Measurements from ENCODE around the gene MTERF4. TPM values are rescaled to one million over a fixed set of nuclear protein-coding genes. Genes with fewer than 3 reads are reported as not detected.

The MTERF4 gene
- total RNA-seq, 2 donors from 2014 or later, result 37.8 to 47.1 TPM

DNA sequence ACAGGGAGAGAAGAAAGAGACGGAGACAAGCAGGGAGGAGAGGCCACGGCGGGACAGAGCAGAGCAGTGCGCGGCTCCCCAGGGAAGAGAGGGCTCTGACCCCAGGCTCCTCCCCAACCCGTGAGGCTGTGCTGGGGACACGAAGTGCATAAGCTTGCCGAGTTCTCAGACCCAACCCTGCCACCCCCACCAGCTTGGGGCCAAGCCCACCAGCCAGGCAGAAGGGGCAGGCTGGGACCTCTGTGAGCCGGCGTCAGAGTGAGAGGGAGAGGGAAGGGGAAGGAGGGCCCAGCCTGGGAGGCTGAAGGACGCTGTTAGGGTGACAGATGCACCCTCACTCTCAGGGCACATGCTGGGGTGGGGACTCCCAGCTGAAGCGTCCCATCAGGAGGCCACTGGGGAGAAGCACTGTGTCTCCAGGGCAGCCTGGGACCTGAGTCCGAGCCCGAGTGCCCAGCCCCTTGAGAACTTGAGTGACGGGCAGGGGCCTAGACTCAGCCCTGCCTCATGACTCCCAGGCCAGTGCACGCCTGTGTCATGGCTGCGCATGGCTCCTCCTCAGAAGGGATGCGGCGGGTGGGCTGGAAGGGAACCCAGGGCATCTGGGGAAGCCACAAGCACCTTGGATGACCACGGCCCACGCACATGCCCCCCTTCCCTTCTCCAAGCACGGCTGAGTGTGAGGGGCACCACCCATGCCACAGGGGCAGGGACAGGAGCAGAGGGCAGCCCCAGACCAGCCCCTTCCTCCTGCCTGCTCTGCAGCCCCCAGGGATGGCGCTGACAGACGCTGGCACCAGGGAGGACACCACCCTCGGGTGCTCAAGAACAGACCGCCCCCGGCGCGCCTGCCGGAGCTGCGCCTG, 31.0 kb downstream of the MTERF4 start:
- peak overlapping the region in 1 of 2 donors; percentile 58 for H3K27ac Mint-ChIP-seq
- ATAC-seq, result no peak
- no peaks in the 10 kb centered on the region for H3K9me3 Mint-ChIP-seq
- no peak for DNase-seq (ENCODE audit: low spot score in 2 of 2)
- H3K36me3 Mint-ChIP-seq, result no peaks in the 10 kb centered on the region

DNA sequence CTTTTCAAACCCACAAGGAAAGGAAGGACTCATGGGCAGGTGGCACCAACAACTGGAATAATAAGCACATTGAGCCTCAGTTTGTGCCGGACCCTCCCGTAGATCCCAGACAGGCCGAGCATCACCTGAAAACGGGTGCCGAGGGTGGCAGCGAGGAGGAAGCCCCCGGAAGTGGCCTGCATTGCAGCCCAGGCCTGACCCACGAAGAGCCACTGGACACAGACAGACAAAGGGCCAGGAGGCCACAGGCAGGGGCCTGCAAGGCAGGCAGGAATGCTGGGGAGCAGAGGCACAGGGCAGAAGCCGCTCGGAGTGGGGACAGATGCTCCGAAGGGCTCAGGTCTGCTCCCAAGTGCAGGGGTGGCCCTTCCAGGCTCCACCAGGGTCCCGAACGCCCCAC, 31.7 kb downstream of the MTERF4 start:
- no peak for ATAC-seq
- Mint-ChIP-seq H3K27ac (peak overlapping the region; percentile 55 to 58), H3K9me3 (no peaks in the 10 kb centered on the region), H3K36me3 (no peaks in the 10 kb centered on the region)
- DNase-seq (ENCODE audit: low spot score in 2 of 2), result no peak

DNA sequence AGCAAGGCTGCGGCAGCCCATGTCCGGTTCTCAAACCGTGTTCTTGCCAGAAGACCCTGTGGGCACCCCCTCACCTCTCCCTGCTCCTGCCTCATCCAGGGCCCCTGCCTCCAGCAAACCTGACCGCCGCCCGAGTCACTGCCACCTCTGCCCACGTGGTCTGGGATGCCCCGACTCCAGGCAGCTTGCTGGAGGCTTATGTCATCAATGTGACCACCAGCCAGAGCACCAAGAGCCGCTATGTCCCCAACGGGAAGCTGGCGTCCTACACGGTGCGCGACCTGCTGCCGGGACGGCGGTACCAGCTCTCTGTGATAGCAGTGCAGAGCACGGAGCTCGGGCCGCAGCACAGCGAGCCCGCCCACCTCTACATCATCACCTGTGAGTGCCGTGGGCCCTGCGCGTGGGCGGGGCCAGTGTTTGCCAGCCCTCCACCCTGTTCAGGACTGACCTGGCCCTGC, 32.2 kb downstream of the MTERF4 start:
- Mint-ChIP-seq H3K9me3 (no peaks in the 10 kb centered on the region), H3K36me3 (no peaks in the 10 kb centered on the region), H3K27ac (peak overlapping the region in 1 of 2 donors; percentile 58)
- ATAC-seq (no peak), DNase-seq (ENCODE audit: low spot score in 2 of 2) (no peak)

DNA sequence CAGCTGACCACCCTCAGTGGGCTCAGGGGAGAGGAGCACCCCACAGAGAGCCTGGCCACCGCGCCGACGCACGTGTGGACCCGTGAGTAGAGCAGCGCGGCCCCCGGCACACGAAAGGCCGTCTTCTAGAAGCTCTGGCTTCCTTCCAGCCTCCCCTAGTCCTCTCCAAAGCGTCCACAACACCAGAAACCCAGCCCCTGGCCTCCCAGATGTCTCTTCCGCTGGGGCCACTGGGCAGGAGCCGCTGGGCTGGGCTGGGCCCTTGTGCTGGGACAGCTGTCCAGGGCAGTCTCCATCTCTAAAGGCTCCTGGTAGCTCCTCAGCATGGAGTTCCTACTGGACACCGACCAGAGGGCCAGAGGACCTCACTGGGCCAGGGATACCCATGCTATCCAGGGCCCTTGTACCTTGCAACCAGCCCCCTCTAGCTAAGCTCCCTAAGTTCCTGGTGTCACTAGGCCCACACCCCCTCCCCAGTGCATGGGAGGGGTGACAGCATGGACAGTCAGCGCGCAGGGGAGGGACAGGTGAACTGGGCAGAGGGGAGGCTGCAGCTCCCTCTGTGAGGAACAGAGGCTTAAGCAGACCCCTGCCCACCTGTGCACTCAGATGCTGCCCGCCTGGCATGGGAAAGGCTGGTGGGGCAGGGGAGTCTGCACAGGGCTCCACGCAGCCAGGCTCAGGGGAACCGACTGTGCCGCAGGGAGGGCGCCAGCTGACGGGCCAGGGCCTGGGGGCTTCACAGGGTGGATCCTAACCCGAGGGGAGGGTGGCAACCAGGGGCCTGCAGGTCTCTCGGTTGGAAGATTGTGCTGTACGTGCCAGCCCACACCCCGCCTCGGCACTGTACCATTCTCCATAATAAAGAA, 32.9 kb downstream of the MTERF4 start:
- ATAC-seq (no peak), DNase-seq (ENCODE audit: low spot score in 2 of 2) (peak in 1 of 2 donors; percentile 53)
- Mint-ChIP-seq H3K27ac (no peak overlapping the region), H3K36me3 (no peaks in the 10 kb centered on the region), H3K9me3 (no peaks in the 10 kb centered on the region)

DNA sequence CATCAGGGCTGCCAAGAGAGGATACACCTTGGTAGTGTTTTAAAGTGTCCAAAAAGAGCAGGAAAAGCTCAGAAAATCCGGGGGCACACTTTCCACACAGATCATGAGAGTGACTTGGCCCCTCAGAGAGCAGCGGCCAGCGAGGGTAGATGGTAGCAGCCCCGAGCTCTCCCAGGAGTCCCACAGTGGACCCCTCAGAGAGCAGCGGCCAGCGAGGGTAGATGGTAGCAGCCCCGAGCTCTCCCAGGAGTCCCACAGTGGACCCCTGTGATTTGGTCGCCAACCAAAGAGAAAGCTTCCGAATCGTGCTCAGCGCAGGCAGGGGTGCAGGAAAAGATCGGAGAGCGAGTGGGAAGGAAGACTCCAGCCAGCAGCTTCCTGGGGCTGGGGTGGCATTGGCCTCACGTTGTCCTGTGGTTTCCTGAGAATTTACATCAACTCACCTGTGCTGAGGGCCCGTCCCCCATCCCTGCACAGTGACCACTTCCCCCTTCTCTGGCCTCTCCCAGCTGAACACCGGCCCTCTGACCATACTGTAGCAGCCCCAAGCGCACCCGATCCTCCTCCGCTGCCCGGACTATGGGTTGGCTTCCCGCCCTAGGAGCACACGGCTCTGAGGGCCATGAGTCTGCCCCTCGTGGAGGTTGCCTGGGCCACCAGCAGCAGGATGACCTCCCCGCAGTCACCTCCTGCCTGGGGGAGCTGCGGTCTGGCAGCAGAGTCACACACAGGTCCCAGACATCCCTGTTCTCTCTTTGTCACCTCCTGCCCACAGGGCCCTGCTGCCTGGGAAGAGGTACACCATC, 33.7 kb downstream of the MTERF4 start:
- no peaks in the 10 kb centered on the region for H3K9me3 Mint-ChIP-seq
- H3K36me3 Mint-ChIP-seq, result no peaks in the 10 kb centered on the region
- no peak for DNase-seq (ENCODE audit: low spot score in 2 of 2)
- ATAC-seq, result no peak
- H3K27ac Mint-ChIP-seq, result no peak overlapping the region

DNA sequence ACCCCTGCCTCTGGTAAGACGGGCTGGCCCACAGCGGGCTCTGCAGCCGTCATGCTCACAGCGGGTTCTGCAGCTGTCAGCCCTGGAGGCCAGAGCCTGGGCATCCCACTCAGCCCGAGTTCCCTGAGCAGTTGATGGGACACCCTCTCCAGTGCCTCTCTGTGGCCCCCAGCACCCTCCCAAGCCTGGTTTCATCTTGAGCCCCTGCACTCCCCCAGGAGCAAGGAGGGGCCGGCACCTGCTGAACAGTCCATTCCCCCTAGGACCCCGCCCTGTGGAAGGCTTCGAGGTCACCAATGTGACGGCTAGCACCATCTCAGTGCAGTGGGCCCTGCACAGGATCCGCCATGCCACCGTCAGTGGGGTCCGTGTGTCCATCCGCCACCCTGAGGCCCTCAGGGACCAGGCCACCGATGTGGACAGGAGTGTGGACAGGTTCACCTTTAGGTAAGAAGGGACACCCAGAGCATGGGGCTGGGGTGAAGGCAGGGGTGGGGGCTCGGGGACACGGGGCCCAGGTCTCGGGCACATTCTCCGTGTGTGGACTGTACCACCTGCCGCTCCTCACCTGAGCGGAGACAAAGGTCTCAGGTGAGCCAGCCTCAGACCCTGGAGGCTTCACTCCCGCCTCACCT, 34.5 kb downstream of the MTERF4 start:
- DNase-seq (ENCODE audit: low spot score in 2 of 2) (no peak), ATAC-seq (no peak)
- H3K36me3 Mint-ChIP-seq, result no peaks in the 10 kb centered on the region
- no peaks in the 10 kb centered on the region for H3K9me3 Mint-ChIP-seq
- H3K27ac Mint-ChIP-seq, result no peak overlapping the region

DNA sequence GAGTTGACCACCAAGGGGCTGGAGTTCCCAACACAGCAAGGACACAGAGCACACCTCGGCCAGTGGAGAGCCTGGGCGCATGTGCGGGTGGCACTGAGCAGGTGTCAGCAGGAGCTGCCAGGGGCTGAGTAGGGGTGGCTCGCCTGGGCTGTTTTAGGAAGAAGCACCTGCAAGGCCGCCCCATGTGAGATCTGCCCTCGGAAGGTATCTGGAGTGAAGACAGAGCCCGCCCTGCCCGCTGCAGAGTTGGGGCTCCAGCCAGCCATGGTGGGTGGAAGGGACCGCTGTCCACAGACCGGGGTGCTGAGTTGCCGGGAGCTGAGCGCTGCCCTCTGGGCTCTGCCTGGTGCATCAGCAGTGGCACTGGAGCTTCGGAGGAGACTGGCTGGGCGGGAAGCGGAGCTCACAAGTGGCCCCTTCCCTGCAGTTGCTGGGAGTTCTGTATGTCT, 35.2 kb downstream of the MTERF4 start:
- Mint-ChIP-seq H3K27ac (no peak overlapping the region), H3K36me3 (no peaks in the 10 kb centered on the region), H3K9me3 (no peaks in the 10 kb centered on the region)
- DNase-seq (ENCODE audit: low spot score in 2 of 2) (no peak), ATAC-seq (no peak)

DNA sequence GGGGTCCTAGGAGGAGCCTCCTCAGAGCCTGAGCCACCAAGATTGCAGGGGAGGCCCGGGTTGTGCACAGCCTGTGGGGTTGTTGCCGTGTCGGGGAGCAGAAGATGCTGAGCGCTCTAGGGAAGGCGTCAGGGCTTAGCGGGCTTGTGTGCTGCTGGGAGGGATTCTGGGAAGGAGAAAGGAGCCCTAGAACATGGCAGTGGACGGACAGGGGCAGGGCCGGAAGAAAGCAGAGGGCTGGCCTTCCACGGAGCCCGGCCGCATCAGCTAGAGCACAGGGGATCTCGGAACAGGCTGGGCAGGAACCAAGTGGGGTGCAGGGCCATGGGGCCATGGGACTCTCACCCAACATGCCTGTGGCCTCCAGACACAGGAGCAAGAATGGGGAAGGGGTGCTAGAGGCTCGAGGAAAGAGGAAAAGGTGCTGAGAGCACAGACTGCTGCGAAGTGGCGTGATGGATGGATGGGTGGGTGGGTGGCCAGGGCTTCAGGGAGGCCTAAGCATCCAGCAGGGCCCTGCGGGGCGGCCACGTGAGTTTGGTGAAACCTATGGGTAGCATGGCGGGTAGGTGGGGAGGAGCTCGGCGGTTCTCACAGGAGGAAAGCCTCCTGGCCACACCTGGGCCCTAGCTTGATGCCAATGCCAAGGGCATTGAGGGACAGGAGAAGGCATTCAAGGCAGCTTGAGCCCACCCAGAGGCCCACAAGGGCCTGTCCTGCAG, 35.8 kb downstream of the MTERF4 start:
- Mint-ChIP-seq H3K9me3 (no peaks in the 10 kb centered on the region), H3K36me3 (no peaks in the 10 kb centered on the region), H3K27ac (peak overlapping the region in 1 of 2 donors; percentile 36)
- DNase-seq (ENCODE audit: low spot score in 2 of 2) (no peak), ATAC-seq (no peak)

DNA sequence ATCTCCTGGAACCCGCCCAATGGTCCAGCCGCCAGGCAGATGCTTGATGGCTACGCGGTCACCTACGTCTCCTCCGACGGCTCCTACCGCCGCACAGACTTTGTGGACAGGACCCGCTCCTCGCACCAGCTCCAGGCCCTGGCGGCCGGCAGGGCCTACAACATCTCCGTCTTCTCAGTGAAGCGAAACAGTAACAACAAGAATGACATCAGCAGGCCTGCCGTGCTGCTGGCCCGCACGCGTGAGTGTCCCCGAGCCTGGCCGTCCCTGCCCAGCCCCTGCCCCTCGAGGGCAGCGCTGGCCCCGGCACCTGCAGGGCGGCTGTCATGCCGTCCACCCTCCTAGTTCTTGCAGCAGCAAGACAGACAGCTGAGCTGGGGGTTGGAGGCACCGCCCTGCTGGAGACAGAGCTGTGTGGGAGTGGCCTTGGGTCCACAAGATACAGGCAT, 36.7 kb downstream of the MTERF4 start:
- DNase-seq (ENCODE audit: low spot score in 2 of 2) (no peak), ATAC-seq (no peak)
- H3K9me3 Mint-ChIP-seq, result no peaks in the 10 kb centered on the region
- no peak overlapping the region for H3K27ac Mint-ChIP-seq
- H3K36me3 Mint-ChIP-seq, result no peaks in the 10 kb centered on the region

DNA sequence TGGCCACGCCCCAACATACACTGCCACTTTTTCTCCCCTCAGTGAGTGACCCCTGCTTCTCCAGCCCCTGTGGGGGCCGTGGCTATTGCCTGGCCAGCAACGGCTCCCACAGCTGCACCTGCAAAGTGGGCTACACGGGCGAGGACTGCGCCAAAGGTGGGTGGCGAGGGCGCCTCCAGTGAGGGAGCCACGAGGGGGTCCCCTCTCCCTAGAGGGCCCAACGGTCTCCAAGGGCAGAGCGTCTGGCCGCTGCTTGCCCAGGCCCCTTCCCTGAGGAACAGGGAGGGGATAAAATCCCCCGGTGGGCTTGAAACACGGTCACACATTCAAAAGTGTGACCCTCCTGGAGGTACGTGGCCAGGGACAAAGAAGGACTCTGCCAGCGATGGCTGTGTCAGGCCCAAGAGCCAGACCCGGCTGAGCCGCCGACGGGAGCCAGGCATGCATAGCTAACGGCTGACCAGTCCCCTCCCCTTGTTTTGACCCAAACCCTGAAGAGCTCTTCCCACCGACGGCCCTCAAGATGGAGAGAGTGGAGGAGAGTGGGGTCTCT, 37.2 kb downstream of the MTERF4 start:
- no peaks in the 10 kb centered on the region for H3K36me3 Mint-ChIP-seq
- ATAC-seq (no peak), DNase-seq (ENCODE audit: low spot score in 2 of 2) (no peak)

DNA sequence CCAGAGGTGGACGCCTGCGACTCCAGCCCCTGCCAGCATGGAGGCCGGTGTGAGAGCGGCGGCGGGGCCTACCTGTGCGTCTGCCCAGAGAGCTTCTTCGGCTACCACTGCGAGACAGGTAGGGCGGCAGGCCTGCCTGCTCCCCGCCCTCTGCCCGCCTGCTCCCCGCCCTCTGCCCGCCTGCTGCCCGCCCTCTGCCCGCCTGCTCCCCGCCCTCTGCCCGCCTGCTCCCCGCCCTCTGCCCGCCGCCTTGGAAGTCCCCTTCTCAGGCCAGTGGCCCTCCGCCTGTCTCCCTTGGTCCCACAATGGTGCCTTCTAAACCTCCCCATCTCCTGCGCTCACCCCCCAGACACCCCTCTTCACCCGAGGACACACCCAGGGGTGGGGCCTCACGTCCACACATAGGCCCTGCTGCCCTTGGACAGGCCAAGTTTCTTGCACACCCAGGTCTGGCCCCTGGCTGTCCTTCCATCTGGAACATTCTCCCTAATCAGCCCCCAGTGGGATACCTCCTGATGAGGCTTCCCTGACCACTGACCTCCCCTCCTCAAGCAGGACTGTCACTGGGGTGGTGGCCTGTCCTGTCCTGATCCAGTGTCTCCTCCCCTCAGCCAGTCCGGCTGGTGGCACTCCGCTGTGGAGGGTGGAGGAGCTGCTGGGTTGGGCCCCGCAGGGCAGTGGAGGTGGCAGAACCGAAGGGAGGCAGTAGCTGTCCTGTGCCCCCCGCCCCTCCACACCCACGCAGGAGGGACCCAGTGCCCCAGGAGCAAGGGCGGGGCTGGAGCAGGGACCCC, 37.9 kb downstream of the MTERF4 start:
- DNase-seq (ENCODE audit: low spot score in 2 of 2) (peak in 1 of 2 donors; percentile 39), ATAC-seq (peak; percentile 82 to 85)
- H3K27ac Mint-ChIP-seq, result peak overlapping the region in 1 of 2 donors; percentile 74
- no peaks in the 10 kb centered on the region for H3K9me3 Mint-ChIP-seq
- no peaks in the 10 kb centered on the region for H3K36me3 Mint-ChIP-seq

More for the DNA sequence above, 37.2 kb downstream of the MTERF4 start:
- H3K27ac Mint-ChIP-seq, result peak overlapping the region in 1 of 2 donors; percentile 77
- H3K9me3 Mint-ChIP-seq, result no peaks in the 10 kb centered on the region

DNA sequence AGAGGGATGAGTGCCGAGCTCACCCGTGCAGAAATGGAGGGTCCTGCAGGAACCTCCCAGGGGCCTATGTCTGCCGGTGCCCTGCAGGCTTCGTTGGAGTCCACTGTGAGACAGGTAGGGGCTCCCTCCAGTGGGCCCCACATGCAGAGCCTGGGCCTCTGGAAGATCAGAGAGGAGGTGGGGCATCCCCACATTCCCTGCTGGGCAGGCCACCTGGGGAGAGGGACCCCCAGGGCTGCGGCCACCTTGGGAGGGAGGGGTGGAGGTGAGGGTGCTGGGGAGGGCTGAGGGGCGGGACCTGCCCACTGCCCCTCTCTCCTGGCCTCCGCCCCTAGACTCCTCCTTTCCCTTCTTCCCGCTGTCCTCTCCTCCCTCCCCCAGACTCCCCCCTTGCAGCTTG, 38.5 kb downstream of the MTERF4 start:
- DNase-seq (ENCODE audit: low spot score in 2 of 2), result no peak
- Mint-ChIP-seq H3K9me3 (no peaks in the 10 kb centered on the region), H3K36me3 (no peaks in the 10 kb centered on the region), H3K27ac (no peak overlapping the region)
- ATAC-seq, result peak in 1 of 2 donors; percentile 43

DNA sequence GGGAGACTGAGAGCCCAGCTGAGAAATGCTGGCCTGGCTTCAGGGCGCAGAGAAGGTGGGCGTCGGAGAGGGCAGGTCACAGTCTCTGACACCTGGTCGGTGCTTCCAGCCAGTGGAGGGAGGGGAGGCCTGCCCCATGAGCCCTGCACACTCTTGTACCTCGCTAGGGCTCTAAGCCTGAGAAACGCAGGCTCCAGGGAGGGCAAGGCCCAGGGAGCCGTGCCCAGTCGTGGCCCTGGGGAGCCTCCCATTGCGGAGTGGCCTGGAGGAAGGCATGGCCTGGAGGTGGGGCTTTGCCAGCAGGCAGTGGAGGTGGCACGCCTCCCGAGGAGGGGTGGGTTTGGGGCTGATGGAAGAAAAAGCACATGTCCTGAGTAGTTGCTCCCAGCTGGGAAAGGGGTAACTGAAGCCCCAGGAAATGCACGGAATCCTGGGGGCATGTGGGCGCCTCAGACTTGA, 39.0 kb downstream of the MTERF4 start:
- H3K36me3 Mint-ChIP-seq, result no peaks in the 10 kb centered on the region
- ATAC-seq, result no peak
- DNase-seq (ENCODE audit: low spot score in 2 of 2), result no peak
- H3K9me3 Mint-ChIP-seq, result no peaks in the 10 kb centered on the region
- no peak overlapping the region for H3K27ac Mint-ChIP-seq

DNA sequence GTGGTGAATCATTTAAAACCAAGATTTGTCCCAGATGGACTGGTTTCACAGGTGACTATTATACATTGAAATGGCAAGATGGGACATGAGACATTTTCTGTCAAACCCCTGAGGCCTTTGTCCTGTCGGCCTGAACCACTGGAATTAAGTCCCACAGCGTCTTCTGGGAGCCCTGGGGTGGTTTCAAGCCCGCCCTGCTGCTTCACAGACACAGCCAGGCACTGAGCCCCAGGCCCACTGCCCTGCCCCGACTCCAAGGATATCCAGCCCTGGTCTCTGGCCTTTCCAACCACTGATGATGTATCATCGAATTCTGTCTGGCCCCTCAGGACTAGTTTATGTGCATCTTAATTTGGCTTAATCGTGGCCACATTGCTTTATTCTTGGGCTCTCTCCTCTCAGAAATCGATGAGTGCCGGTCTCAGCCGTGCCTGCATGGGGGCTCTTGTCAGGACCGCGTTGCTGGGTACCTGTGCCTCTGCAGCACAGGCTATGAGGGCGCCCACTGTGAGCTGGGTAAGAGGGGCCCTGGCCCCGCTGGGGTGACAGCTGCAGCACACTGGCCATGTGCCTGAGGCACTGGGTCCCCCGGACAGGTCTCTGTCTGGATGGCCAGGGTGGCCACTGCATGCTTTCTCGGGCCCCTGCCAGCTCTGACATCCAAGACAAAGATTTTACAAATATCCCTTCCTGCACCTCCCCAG, 39.5 kb downstream of the MTERF4 start:
- ATAC-seq (no peak), DNase-seq (ENCODE audit: low spot score in 2 of 2) (no peak)
- Mint-ChIP-seq H3K27ac (no peak overlapping the region), H3K9me3 (no peaks in the 10 kb centered on the region), H3K36me3 (no peaks in the 10 kb centered on the region)
